HG03378 (cell line): ENCODE measurements around the gene CACNA1E.
A peak's percentile ranks its signal among the peaks of the same experiment; 100 is the strongest.
"Not testable (repeated sequence)": the region's sequence is repeated elsewhere in the genome, so short reads cannot be mapped to it uniquely, and the experiment has no call there.

Experiments
- ATAC-seq: cut with Tn5 transposase; IDR thresholded peaks from one replicate; pipeline ENCODE4 v1.9.1; 2021; ENCODE audit warnings: mild to moderate bottlenecking, moderate library complexity; ENCODE audit not compliant: unreplicated experiment

CACNA1E gene

GRCh38 chr1:181514298-181515290, 31.3 kb downstream of the CACNA1E start:
- ATAC-seq: peak; percentile 82

GRCh38 chr1:181516706-181517105, 33.4 kb downstream of the CACNA1E start:
- no peak for ATAC-seq

- ATAC-seq: no peak
Measured at GRCh38 chr1:181517181-181517875, 34.0 kb downstream of the CACNA1E start.

GRCh38 chr1:181518152-181518551, 34.8 kb downstream of the CACNA1E start:
- ATAC-seq: no peak

- no peak for ATAC-seq
Measured at GRCh38 chr1:181522864-181523263, 39.5 kb downstream of the CACNA1E start.

GRCh38 chr1:181525104-181525721, 41.9 kb downstream of the CACNA1E start:
- ATAC-seq: no peak

GRCh38 chr1:181528241-181528640, 44.9 kb downstream of the CACNA1E start:
- ATAC-seq: not testable (repeated sequence)

- no peak for ATAC-seq
Measured at GRCh38 chr1:181531441-181531840, 48.1 kb downstream of the CACNA1E start.

GRCh38 chr1:181531951-181532600, 48.8 kb downstream of the CACNA1E start:
- no peak for ATAC-seq

GRCh38 chr1:181538836-181539235, 55.5 kb downstream of the CACNA1E start:
- no peak for ATAC-seq

GRCh38 chr1:181541458-181541857, 58.1 kb downstream of the CACNA1E start:
- ATAC-seq: no peak

- ATAC-seq: no peak
Measured at GRCh38 chr1:181541947-181542346, 58.6 kb downstream of the CACNA1E start.

- ATAC-seq: not testable (repeated sequence)
Measured at GRCh38 chr1:181542406-181542805, 59.1 kb downstream of the CACNA1E start.

- no peak for ATAC-seq
Measured at GRCh38 chr1:181545395-181545794, 62.1 kb downstream of the CACNA1E start.

GRCh38 chr1:181548497-181548896, 65.2 kb downstream of the CACNA1E start:
- ATAC-seq: no peak

GRCh38 chr1:181551249-181551648, 67.9 kb downstream of the CACNA1E start:
- ATAC-seq: no peak

GRCh38 chr1:181551754-181552153, 68.4 kb downstream of the CACNA1E start:
- no peak for ATAC-seq

- no peak for ATAC-seq
Measured at GRCh38 chr1:181554465-181554864, 71.1 kb downstream of the CACNA1E start.

- no peak for ATAC-seq
Measured at GRCh38 chr1:181556631-181557030, 73.3 kb downstream of the CACNA1E start.

- ATAC-seq: no peak
Measured at GRCh38 chr1:181557313-181557712, 74.0 kb downstream of the CACNA1E start.

- no peak for ATAC-seq
Measured at GRCh38 chr1:181558416-181558815, 75.1 kb downstream of the CACNA1E start.
